Measurements from ENCODE around the gene ZPBP2. TPM values are rescaled to one million over a fixed set of nuclear protein-coding genes. Genes with fewer than 3 reads are reported as not detected.

ZPBP2 gene
- total RNA-seq: not detected
- long read RNA-seq, donor 1: 0 reads
- long read RNA-seq, donor 2: 0 reads

GRCh38 chr17:39867880-39868553, at the start of gene ZPBP2:
Gene ZPBP2, plus strand, starts transcription at chr17:39868202. Its CDS starts 153 bp downstream, at chr17:39868355.
- H3K36me3 ChIP-seq (ENCODE audit: low read depth): no peaks in the 10 kb centered on the region
- ATAC-seq (no peak), DNase-seq (peak in 2 of 3 donors; percentile 48 to 60)
- H3K4me1 ChIP-seq (ENCODE audit: low read depth): no peaks in the 10 kb centered on the region
- H3K9me3 ChIP-seq: no peaks in the 10 kb centered on the region
- TF ChIP-seq CTCF (IDR thresholded peaks at IDR 0.05): no peak
- intact Hi-C loops (cut with DNase I, micrococcal nuclease): loop anchor here in 1 of 2 donors (10.0 kb wide), 1 partner anchor 93 kb away; no protein-coding TSS in a partner anchor
- H3K4me3 ChIP-seq: no peak within 1 kb of the TSS

GRCh38 chr17:39818358-39819000, 49.5 kb upstream of the ZPBP2 start:
- Histone ChIP-seq H3K4me3 (no peak overlapping the region), H3K9me3 (peaks cover 2% of the 10 kb centered on the region), H3K36me3 (ENCODE audit: low read depth) (no peaks in the 10 kb centered on the region), H3K4me1 (ENCODE audit: low read depth) (peaks cover 3% of the 10 kb centered on the region)
- DNase-seq (no peak), ATAC-seq (no peak)
- no peak for TF ChIP-seq CTCF (IDR thresholded peaks at IDR 0.05)
- intact Hi-C loops (cut with DNase I, micrococcal nuclease): no loop called here

- intact Hi-C loops (cut with DNase I, micrococcal nuclease): no loop called here
- Histone ChIP-seq H3K4me3 (no peak overlapping the region), H3K4me1 (ENCODE audit: low read depth) (peaks cover 3% of the 10 kb centered on the region), H3K36me3 (ENCODE audit: low read depth) (no peaks in the 10 kb centered on the region), H3K9me3 (peaks cover 10% of the 10 kb centered on the region)
- DNase-seq: no peak
- TF ChIP-seq CTCF (IDR thresholded peaks at IDR 0.05): no peak
- peak; percentile 36 for ATAC-seq
These were observed 47.5 kb upstream of the ZPBP2 start for GRCh38 chr17:39820541-39820940.

- DNase-seq (no peak), ATAC-seq (no peak)
- no peaks in the 10 kb centered on the region for H3K36me3 ChIP-seq (ENCODE audit: low read depth)
- no peak for TF ChIP-seq CTCF (IDR thresholded peaks at IDR 0.05)
- H3K4me3 ChIP-seq: no peak overlapping the region
- H3K4me1 ChIP-seq (ENCODE audit: low read depth): peaks cover 3% of the 10 kb centered on the region
- H3K9me3 ChIP-seq: peaks cover 10% of the 10 kb centered on the region
- intact Hi-C loops (cut with DNase I, micrococcal nuclease): no loop called here
These were observed 47.0 kb upstream of the ZPBP2 start for GRCh38 chr17:39820987-39821386.

GRCh38 chr17:39822051-39822451, 46.0 kb upstream of the ZPBP2 start:
- ATAC-seq: no peak
- H3K4me3 ChIP-seq: no peak overlapping the region
- intact Hi-C loops (cut with DNase I, micrococcal nuclease): no loop called here
- TF ChIP-seq CTCF (IDR thresholded peaks at IDR 0.05): no peak
- H3K4me1 ChIP-seq (ENCODE audit: low read depth): peaks cover 3% of the 10 kb centered on the region
- no peak for DNase-seq
- H3K9me3 ChIP-seq: peaks cover 10% of the 10 kb centered on the region
- H3K36me3 ChIP-seq (ENCODE audit: low read depth): no peaks in the 10 kb centered on the region

Measured in mucosa of descending colon (tissue), 3 donors.